Stomach (tissue), 4 donors: ENCODE data around the gene FAM114A1.

Source experiments
- CTCF ChIP-seq, 7 experiments: fragments of 450-650 bp in 4 of 7; fragments of 200-600 bp in 3 of 7; sonication (generic) in 3 of 7; IDR thresholded peaks; one replicate each; pipeline ENCODE4 v1.5.1; 2016 to 2019; ENCODE audit warnings: antibody characterized with exemption in 7 of 7, control low read depth in 2 of 7, mild to moderate bottlenecking in 1 of 7
- POLR2A ChIP-seq, 4 donors: fragments of 450-650 bp; IDR thresholded peaks; one replicate each; pipeline ENCODE4 v1.6.1; 2016; ENCODE audit warnings: antibody characterized with exemption in 4 of 4, control low read depth in 2 of 4, mild to moderate bottlenecking in 1 of 4, moderate library complexity in 1 of 4
- POLR2AphosphoS5 ChIP-seq, 3 donors: sonication (generic); formaldehyde crosslinking; IDR thresholded peaks; one replicate each; pipeline ENCODE4 v1.6.1; 2016; ENCODE audit warnings: antibody characterized with exemption in 3 of 3

GRCh38 chr4:38832624-38833528 is 34.7 kb upstream of the FAM114A1 start:
- TF ChIP-seq POLR2A (IDR thresholded peaks at IDR 0.05) (no peak), CTCF (IDR thresholded peaks at IDR 0.05) (no peak), POLR2AphosphoS5 (IDR thresholded peaks at IDR 0.05) (no peak)
